ENCODE measurements around the gene FOXN1.
"Not testable (repeated sequence)": the region's sequence is repeated elsewhere in the genome, so short reads cannot be mapped to it uniquely, and the experiment has no call there.

DNA sequence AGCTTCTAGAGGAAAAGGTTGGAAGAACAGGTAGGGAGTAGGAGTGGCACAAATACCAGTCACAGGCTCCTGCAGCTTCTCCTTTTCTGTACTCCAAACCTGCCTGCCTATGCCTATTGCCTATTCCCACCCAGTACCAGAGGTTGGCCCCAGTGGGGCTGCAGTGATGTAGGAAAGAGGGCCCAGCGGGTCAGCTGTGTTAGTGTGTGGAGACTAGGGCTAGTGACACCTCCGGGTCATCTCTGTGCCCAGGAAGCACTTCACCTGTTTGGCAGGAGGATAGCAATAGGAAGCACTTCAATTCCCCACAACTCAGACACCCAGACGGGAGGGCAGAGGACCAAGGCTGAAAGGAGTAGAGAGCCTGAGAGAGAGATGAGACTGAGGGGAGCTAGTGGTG lies 69.9 kb downstream of the FOXN1 start:
- TF ChIP-seq, protein P1, sequence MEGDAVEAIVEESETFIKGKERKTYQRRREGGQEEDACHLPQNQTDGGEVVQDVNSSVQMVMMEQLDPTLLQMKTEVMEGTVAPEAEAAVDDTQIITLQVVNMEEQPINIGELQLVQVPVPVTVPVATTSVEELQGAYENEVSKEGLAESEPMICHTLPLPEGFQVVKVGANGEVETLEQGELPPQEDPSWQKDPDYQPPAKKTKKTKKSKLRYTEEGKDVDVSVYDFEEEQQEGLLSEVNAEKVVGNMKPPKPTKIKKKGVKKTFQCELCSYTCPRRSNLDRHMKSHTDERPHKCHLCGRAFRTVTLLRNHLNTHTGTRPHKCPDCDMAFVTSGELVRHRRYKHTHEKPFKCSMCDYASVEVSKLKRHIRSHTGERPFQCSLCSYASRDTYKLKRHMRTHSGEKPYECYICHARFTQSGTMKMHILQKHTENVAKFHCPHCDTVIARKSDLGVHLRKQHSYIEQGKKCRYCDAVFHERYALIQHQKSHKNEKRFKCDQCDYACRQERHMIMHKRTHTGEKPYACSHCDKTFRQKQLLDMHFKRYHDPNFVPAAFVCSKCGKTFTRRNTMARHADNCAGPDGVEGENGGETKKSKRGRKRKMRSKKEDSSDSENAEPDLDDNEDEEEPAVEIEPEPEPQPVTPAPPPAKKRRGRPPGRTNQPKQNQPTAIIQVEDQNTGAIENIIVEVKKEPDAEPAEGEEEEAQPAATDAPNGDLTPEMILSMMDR (IDR thresholded peaks at IDR 0.05): not testable (repeated sequence)
- TF ChIP-seq EP300, POLR2A, POLR2AphosphoS5 (IDR thresholded peaks at IDR 0.05): not testable (repeated sequence)

Measured in stomach (tissue), 4 donors.